HG02885 (cell line): ENCODE measurements around the gene DGCR2.
"Not testable (repeated sequence)": the region's sequence is repeated elsewhere in the genome, so short reads cannot be mapped to it uniquely, and the experiment has no call there.

Source experiments
- ATAC-seq: cut with Tn5 transposase; IDR thresholded peaks from one replicate; pipeline ENCODE4 v1.9.1; 2021; ENCODE audit warnings: mild to moderate bottlenecking; ENCODE audit not compliant: unreplicated experiment, poor library complexity

DGCR2 gene

DNA sequence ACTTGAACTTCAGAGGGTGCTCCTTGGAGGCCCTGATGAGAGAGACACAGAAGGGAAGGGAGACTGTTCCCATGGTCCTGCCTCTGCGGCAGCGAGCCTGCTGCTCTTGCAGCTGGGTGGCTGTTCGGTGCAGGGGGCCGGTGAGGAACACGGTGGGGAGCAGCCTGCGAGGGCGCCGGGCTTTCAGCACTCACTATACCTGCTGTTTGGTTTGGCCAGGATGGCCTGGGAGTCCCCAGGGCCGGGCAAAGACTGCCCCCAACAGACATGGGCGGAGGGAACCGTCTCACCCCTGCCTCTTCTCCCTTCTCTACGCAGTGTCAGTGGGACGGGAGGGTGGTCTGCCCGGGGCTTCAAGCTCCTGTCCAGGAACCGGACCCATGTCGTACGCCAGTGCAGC, 128.2 kb downstream of the DGCR2 start:
- no peak for ATAC-seq

DNA sequence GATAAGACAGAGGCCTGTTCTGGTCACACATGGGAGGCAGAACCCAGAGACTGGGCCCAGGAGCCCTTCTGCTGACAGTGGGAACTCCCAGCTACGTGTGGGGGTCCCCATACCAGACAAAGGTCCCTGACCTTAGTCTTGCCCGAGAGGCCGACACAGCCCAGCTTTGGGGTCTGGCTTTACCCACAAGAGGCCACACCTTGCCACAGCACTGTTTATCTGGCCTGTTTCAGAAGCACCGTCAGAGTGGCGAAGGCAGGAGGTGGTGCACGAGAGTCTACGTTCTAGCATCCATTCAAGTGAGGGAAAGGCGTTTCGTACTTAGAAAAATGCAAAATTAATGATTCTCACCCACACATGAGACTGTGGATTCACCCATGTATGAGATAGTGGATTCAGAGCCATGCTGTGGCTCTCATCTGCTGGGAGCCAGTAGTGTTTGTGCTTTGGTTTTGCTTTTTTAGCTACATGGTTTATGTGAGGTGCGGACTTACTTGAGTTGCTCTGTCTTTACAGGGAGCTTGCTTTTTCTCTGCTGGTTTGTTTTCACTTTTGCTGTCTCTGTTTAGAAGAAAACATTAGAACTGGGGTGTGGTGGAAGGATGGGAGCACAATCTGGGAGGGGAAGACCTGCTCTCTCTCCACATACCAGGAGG, 129.5 kb downstream of the DGCR2 start:
- ATAC-seq, result no peak

DNA sequence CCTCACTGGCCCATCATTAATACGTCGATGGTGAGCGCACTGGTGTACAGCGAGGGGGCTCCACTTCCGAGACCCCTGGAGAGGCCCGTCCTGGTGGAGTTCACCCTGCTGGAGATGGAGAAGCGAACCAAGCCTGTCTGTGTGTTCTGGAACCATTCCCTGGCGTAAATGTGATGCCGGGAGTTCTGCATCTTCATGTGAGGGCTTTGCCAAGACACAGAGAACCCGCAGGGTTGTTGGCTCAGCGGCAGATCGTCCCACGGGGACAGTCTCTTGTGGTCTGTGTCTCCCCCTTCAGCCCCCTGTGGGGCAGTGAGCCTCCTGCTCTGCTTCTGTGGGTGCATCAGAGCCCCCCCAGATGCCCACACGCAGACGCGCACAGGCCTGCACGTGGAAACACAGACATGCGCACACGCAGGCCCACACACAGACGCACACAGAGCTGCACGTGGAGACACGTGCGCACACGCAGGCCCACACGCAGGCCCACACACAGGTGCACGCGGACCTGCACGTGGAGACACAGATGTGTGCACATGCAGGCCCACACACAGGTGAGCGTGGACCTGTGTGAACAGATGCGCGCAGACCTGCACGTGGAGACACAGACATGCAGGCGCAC, 130.3 kb downstream of the DGCR2 start:
- no peak for ATAC-seq

DNA sequence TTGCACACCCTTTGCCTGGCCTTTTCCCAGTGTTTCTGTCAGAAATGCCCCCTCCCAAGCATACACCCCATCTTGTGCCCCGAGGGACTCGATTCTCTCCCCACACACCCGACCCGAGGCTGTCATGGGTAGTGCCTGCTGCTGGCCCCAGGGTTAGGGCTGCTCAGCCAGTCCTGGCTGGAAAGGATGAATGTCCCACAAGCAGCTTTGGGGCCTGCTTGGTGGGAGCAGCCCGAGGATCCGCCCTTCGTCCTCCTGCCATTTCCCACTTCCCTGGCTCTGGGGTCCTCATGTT, 131.1 kb downstream of the DGCR2 start:
- ATAC-seq, result no peak

DNA sequence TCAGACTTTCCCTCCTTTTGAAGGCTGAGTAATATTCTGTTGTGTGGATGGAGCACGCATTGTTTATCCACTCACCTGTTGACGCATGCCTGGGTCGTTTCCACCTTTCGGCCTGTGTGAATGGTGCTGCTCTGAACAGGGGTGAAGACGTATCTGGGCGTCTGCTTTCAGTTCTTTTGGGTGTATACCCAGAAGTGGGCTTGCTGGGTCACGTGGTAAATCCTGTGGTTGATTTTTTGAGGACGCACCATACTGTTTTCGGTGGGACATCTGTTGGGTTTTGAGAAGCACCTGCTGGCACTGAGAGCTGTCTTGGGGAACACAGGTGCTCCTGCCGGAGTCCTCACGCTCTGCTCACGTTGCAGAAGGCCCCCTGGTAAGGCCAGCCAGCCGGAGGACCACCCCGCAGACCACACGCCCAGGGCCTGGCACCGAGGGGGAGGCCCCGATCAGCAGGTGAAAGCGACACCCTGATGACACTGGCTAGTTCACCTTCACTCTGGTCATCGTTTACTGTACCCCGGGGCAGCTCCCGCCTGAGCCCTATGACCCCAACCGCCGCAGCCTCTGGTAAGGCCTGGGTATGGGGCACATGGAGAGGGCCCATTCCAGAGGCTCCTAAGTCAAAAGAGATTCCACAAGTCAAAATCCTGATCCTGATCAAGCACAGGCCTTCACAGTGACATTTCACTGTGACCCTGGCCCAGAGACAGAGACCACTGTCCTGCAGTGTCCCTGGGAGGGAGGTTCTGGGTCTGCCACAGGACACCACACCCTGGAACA, 131.7 kb downstream of the DGCR2 start:
- no peak for ATAC-seq

DNA sequence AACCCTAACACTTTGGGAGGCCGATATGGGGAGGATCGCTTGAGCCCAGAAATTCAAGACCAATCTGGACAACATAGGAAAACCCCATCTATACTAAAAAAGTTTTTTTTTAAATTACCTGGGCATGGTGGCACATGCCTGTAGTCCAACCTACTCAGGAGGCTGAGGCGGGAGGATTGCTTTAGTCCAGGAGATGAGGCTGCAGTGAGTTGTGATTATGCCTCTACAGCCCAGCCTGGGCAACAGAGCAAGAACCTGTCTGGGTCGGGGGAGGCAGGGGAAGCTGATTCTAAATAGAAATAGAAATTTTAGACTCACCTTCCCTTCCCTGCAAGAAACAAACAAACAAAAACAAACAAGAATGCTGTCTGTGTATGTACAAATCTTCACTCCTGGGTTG, 133.3 kb downstream of the DGCR2 start:
- ATAC-seq, result no peak

GRCh38 chr22:18987765-18988164, 134.4 kb downstream of the DGCR2 start:
- no peak for ATAC-seq

GRCh38 chr22:18987114-18987513, 135.1 kb downstream of the DGCR2 start:
- ATAC-seq, result not testable (repeated sequence)
